GM21381 (cell line): ENCODE results near the gene UGT2B7.
"Not testable (repeated sequence)": the region's sequence is repeated elsewhere in the genome, so short reads cannot be mapped to it uniquely, and the experiment has no call there.

ENCODE experiments used
- ATAC-seq: cut with Tn5 transposase; IDR thresholded peaks from one replicate; pipeline ENCODE4 v1.9.1; 2021; ENCODE audit warnings: mild to moderate bottlenecking, moderate library complexity; ENCODE audit not compliant: unreplicated experiment

UGT2B7 gene

DNA sequence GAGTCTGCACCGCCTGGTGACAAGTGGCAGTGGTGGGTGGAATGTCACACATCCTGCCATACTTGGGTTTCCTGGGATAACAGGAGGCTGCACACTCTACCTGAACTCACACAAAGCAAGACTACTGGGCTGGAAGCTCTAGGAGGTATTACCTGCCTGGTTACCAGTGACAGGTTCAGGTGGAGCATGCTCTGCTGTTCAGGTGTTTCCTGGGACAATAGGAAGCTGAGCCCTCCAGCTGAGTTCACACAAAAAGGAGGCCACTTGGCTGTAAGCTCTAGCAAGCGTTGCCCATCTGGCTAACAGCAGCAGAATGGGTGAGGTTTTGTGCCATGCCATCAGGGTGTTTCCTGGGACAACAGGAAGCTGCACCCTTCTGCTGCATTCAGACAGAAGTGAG is 17.4 kb upstream of the UGT2B7 start:
- no peak for ATAC-seq

DNA sequence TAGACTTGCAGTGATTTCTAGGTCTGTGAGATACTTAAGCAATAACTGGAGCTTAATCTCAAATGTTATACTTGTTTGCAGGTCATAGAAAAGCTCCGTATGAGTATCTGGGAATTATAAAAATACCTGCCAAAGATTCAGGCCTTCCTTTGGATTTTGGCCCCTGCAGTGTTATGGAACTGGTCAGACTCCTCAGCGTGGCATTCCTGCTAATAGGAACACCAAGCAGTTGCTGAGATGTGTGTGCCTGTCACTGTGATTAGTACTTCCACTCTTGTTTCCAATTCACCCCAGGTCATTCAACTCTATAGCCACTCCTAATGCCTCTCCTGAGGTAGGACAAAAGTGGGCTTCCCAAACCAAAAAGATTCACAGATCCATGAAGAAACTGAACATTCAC is 7.8 kb upstream of the UGT2B7 start:
- ATAC-seq: no peak

DNA sequence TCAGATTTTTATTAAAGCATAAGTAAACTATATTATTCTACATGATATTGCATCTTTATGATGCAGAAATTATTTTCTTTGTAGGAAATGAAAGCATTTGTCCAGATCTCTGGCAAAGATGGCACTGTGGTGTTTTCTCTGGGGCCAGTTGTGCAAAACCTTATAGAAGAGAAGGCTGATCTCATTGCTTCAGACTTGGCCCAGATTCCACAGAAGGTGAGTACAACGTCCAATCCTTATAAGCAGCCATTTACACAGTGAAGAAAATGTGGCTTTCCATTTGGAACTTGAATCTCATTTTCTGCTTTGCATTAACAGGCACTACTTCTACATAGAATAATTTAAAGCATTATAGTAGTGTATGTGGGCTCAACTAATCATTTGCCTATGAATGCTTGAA is 6.9 kb upstream of the UGT2B7 start:
- ATAC-seq: no peak

DNA sequence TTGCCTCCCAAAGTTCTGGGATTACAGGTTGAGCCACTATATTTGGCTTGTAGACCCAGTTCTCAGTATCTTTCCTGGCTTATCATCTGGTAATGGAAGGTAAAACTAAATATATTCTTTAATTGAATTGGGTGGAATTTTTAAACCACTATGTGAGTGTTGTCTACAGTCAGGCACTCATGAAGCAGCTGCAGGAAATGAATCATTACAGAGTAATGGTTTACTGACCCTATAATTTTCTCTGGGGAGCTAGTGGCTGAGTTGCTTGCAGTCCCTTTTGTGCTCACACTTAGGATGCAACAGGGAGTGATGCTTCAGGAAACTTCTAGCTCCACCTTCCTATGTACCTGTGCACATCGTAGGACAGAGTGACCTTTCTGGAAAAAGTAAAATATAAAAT is 4.1 kb upstream of the UGT2B7 start:
- no peak for ATAC-seq

DNA sequence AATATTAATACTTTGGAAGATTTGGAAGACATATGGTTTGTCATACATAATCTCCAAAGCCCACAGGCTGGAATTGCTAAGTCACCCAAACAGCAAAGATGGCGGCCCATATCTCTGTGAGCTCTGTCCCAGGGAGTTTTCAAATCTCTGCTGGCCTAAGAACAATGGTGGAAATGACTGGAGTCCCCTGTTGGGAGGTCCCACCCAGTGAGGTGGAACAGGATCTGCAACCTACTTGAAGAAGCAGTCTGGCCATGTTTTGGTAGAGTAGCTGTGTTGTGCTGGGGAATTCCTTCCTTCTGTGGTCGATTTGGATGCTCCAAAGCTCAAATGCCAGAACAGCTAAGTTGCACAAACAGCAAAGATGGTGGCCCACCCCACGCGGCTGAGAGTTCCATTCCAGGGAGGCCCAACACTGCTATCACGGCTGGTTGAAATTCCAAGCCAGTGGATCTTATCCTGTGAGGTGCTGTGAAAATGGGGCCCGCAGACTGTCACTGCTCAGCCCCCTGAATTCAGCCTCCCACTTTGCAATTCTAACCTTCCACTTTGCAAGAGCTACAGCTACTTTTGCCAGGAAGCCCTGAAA is 3.2 kb upstream of the UGT2B7 start:
- ATAC-seq: no peak

DNA sequence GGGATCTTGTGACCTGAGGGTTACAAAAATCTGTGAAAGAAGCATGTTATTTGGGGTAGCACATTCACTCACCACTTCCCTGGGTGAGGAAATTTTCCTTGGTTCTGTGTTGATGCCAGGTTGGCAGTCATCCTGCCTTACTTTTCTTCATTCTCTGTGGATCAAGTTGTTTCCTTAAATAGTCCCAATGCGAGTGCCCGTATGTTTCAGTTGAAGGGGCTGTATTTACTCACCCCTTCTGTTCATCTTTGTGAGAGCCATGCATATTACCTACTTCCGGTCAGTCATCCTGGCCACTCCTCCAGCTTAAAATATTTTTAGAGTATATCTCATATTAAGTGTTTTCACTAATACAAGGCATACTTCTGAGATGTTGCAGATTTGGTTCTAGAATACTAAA is 2.6 kb upstream of the UGT2B7 start:
- no peak for ATAC-seq

GRCh38 chr4:69095301-69095731 is 958 bp upstream of the UGT2B7 start:
- ATAC-seq: no peak

DNA sequence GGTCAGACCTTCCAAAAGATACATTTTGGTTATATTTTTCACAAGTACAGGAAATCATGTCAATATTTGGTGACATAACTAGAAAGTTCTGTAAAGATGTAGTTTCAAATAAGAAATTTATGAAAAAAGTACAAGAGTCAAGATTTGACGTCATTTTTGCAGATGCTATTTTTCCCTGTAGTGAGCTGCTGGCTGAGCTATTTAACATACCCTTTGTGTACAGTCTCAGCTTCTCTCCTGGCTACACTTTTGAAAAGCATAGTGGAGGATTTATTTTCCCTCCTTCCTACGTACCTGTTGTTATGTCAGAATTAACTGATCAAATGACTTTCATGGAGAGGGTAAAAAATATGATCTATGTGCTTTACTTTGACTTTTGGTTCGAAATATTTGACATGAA is 536 bp downstream of the UGT2B7 start:
- ATAC-seq: no peak

DNA sequence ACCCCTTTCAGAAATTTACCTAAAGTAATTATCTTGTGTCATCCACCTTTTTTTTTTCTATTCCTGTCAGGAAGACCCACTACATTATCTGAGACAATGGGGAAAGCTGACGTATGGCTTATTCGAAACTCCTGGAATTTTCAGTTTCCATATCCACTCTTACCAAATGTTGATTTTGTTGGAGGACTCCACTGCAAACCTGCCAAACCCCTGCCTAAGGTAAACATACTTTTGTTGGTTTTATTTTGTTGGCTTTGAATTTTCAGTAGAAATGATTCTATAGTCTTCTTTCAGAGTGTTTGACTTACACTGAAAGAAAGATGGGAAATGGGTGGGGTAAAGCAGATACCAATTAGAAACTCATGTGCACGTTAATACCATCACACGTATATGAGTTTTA is 2.2 kb downstream of the UGT2B7 start:
- ATAC-seq: no peak

DNA sequence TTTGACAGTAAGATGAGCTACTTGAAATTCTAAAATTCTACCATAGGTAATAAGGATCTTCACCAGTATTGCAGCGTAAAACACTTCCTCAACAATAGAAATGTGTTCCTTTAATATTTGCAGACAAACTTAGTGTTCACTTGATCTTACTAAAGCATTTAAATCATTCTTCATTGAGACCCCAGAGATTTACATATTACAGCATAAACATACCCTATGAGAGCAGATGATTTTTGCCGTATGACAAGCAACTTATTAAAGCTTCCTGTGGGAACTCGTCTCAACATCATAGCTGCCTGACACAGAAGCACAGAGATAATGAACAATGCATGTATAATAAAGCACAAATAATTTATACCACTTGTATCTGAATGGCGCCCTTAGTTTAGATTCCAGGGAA is 3.6 kb downstream of the UGT2B7 start:
- no peak for ATAC-seq

DNA sequence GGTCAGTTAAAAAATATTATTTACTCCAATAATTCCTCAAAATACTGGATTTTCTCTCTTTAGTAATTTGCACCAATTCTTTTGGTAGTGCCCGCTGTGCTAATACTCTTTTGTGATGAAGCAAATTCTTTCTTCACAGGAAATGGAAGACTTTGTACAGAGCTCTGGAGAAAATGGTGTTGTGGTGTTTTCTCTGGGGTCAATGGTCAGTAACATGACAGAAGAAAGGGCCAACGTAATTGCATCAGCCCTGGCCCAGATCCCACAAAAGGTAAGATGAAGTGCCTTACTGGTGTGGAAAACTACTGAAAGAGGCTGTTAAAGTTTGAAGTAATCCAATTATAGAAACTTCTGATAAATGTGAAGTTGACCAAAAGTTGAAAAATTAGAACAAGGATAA is 6.4 kb downstream of the UGT2B7 start:
- ATAC-seq: not testable (repeated sequence)

GRCh38 chr4:69104719-69105275 is 8.5 kb downstream of the UGT2B7 start:
- ATAC-seq: no peak

- ATAC-seq: not testable (repeated sequence)
Observed at GRCh38 chr4:69115151-69115850, 19.0 kb downstream of the UGT2B7 start.

GRCh38 chr4:69115851-69116213 is 19.6 kb downstream of the UGT2B7 start:
- no peak for ATAC-seq

- ATAC-seq: no peak
Observed at GRCh38 chr4:69116645-69117321, 20.5 kb downstream of the UGT2B7 start.

DNA sequence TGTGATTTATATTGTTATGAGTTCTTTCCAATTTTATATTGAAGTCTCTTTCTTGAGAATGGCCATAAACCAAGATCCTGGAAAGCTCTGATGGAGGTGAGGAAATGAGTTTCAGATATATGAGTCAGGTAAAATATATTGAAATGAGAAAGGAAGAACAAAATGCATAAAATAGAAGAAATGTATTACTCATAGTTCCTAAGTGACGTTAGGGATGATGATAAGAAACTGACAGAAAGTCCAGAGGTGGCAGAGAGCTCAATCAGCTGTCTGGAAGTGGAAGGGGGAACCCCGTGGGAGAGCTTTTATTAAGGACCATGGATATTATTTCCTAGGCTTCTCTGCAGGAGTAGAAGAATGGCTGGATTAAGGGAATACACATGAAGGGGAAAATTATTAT is 24.6 kb downstream of the UGT2B7 start:
- ATAC-seq: no peak

DNA sequence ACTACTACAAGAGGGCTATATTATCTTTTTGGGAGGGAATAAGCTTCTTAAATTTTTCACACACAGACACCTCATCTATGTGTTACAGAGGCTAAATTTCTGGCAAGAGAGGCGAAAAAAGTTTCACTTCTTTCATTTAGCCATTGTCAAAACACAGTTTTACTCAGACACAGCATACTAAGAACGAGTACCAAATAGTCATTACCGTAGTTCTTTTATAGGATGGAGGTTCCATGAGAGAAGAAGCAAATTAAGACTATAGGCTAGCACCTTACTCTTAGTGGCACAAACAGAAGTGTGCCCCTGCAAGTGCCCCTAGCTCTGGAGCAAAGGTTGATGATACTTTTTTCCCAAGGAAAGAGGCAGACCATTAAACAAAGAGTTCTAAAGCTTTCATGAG is 26.2 kb downstream of the UGT2B7 start:
- ATAC-seq: no peak

DNA sequence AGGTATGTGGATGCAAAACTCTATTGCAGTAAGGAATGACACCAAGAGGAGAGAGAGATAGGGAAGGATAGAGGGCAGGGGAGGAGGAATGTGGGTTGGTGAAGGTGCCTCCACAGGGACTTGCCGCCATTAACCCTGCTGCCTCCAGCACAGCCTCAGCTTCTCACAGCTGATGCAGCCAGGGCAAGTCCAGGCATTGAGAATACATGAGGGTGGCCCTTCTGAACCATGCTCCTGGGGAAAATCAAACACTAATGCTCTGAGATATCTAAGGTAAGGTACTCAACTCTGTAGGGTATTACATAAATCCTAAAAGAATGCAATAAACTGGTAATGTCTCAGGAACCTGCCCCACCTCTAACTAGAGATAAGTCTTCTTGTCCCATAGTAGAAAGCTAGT is 28.7 kb downstream of the UGT2B7 start:
- ATAC-seq: no peak

- ATAC-seq: no peak
Observed at GRCh38 chr4:69126024-69126423, 29.8 kb downstream of the UGT2B7 start.

- no peak for ATAC-seq
Observed at GRCh38 chr4:69133993-69134392, 37.7 kb downstream of the UGT2B7 start.

GRCh38 chr4:69134471-69134870 is 38.2 kb downstream of the UGT2B7 start:
- ATAC-seq: no peak

GRCh38 chr4:69141320-69141719 is 45.0 kb downstream of the UGT2B7 start:
- ATAC-seq: no peak
